HCT116 (cell line): ENCODE results near the gene PKMYT1.

Experiments
- POLR2A ChIP-seq: IDR thresholded peaks from 2 replicates; pipeline ENCODE4 v1.7.0; 2011; ENCODE audit warnings: borderline replicate concordance; ENCODE audit not compliant: insufficient read depth, insufficient read length; ENCODE audit errors: extremely low read depth
- YY1 ChIP-seq: IDR thresholded peaks from 2 replicates; pipeline ENCODE4 v1.6.1; 2011; ENCODE audit warnings: low read length, low read depth, moderate library complexity, mild to moderate bottlenecking; ENCODE audit not compliant: insufficient replicate concordance; ENCODE audit errors: extremely low read depth
- ZNF274 ChIP-seq: fragments of 200-500 bp; sonication (Bioruptor generic); IDR thresholded peaks from 2 replicates; pipeline ENCODE4 v1.6.1; 2014; ENCODE audit warnings: mild to moderate bottlenecking, low read depth, low read length, inconsistent platforms
- TF ChIP-seq, protein P1 (sequence below), 3 experiments: fragments of 200-600 bp in 1 of 3; sonication (generic) in 1 of 3; IDR thresholded peaks in 2 of 3; conservative IDR thresholded peaks in 1 of 3; 2 replicates each; pipeline ENCODE4 v1.5.1; 2012 to 2017; ENCODE audit warnings: low read depth in 2 of 3, low read length in 2 of 3, antibody characterized with exemption in 1 of 3, borderline replicate concordance in 1 of 3, control low read depth in 1 of 3, mild to moderate bottlenecking in 1 of 3, mixed read lengths in 1 of 3, mixed run types in 1 of 3, moderate library complexity in 1 of 3; ENCODE audit not compliant: insufficient read depth in 1 of 3
- TF ChIP-seq, protein P2 (sequence below): IDR thresholded peaks from 2 replicates; pipeline ENCODE4 v1.6.1; 2012; ENCODE audit warnings: low read depth

DNA sequence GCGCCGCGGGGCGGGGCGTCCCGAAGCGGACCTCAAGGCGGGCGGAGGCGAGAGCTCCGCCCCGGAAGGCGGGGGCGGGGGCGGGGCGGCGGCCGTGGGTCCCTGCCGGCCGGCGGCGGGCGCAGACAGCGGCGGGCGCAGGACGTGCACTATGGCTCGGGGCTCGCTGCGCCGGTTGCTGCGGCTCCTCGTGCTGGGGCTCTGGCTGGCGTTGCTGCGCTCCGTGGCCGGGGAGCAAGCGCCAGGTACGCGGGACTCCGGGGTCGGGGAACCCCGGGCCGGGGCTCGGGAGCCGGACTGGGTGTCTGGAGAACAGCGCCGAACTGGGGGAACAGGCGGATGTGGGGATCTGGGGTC, 40.0 kb upstream of the PKMYT1 start, which contains the start of gene TNFRSF12A:
- no peak for TF ChIP-seq ZNF274
- TF ChIP-seq, protein P1, sequence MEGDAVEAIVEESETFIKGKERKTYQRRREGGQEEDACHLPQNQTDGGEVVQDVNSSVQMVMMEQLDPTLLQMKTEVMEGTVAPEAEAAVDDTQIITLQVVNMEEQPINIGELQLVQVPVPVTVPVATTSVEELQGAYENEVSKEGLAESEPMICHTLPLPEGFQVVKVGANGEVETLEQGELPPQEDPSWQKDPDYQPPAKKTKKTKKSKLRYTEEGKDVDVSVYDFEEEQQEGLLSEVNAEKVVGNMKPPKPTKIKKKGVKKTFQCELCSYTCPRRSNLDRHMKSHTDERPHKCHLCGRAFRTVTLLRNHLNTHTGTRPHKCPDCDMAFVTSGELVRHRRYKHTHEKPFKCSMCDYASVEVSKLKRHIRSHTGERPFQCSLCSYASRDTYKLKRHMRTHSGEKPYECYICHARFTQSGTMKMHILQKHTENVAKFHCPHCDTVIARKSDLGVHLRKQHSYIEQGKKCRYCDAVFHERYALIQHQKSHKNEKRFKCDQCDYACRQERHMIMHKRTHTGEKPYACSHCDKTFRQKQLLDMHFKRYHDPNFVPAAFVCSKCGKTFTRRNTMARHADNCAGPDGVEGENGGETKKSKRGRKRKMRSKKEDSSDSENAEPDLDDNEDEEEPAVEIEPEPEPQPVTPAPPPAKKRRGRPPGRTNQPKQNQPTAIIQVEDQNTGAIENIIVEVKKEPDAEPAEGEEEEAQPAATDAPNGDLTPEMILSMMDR (IDR thresholded peaks at IDR 0.05 in 2 of 3, conservative IDR thresholded peaks at IDR 0.05 in 1 of 3; ENCODE audit: borderline replicate concordance in 1 of 3, insufficient read depth in 1 of 3, low read depth in 2 of 3, low read length in 2 of 3): no peak
- peak; percentile 64 for TF ChIP-seq POLR2A
- TF ChIP-seq, protein P2, sequence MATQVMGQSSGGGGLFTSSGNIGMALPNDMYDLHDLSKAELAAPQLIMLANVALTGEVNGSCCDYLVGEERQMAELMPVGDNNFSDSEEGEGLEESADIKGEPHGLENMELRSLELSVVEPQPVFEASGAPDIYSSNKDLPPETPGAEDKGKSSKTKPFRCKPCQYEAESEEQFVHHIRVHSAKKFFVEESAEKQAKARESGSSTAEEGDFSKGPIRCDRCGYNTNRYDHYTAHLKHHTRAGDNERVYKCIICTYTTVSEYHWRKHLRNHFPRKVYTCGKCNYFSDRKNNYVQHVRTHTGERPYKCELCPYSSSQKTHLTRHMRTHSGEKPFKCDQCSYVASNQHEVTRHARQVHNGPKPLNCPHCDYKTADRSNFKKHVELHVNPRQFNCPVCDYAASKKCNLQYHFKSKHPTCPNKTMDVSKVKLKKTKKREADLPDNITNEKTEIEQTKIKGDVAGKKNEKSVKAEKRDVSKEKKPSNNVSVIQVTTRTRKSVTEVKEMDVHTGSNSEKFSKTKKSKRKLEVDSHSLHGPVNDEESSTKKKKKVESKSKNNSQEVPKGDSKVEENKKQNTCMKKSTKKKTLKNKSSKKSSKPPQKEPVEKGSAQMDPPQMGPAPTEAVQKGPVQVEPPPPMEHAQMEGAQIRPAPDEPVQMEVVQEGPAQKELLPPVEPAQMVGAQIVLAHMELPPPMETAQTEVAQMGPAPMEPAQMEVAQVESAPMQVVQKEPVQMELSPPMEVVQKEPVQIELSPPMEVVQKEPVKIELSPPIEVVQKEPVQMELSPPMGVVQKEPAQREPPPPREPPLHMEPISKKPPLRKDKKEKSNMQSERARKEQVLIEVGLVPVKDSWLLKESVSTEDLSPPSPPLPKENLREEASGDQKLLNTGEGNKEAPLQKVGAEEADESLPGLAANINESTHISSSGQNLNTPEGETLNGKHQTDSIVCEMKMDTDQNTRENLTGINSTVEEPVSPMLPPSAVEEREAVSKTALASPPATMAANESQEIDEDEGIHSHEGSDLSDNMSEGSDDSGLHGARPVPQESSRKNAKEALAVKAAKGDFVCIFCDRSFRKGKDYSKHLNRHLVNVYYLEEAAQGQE: no peak
- TF ChIP-seq YY1: no peak
